ENCODE data around the gene SUCLG1.

The SUCLG1 gene

DNA sequence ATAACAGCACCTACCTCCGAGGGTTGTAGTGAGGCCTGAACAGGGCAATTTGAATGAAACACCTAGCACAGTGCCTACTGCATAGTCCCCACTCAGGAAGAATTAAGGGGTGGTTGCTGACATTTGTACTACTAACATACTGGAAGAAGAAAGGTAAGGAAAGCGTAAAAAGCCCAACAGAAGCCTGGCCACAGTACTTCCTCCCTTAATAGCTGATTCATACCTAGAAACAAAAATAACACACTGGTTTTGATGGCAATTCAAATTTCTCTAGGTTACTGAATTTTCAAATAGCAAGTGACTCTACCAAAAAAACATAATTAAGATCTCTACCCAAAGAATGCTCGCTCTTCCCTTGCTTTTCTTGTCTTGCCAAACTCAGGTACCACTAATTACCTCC, 16.2 kb downstream of the SUCLG1 start:
- no peak overlapping the region for H3K4me3 ChIP-seq (ENCODE audit: low read depth, low read length)
- TF ChIP-seq, protein P1, sequence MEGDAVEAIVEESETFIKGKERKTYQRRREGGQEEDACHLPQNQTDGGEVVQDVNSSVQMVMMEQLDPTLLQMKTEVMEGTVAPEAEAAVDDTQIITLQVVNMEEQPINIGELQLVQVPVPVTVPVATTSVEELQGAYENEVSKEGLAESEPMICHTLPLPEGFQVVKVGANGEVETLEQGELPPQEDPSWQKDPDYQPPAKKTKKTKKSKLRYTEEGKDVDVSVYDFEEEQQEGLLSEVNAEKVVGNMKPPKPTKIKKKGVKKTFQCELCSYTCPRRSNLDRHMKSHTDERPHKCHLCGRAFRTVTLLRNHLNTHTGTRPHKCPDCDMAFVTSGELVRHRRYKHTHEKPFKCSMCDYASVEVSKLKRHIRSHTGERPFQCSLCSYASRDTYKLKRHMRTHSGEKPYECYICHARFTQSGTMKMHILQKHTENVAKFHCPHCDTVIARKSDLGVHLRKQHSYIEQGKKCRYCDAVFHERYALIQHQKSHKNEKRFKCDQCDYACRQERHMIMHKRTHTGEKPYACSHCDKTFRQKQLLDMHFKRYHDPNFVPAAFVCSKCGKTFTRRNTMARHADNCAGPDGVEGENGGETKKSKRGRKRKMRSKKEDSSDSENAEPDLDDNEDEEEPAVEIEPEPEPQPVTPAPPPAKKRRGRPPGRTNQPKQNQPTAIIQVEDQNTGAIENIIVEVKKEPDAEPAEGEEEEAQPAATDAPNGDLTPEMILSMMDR (IDR thresholded peaks at IDR 0.05; ENCODE audit: low read depth, low read length) = no peak
- H3K27me3 ChIP-seq (ENCODE audit: insufficient read depth, low read depth, severe bottlenecking) = no peaks in the 10 kb centered on the region
- H3K9me3 ChIP-seq (ENCODE audit: severe bottlenecking) = no peaks in the 10 kb centered on the region
- H3K36me3 ChIP-seq = peaks cover 76% of the 10 kb centered on the region
- DNase-seq = no peak
- no peak overlapping the region for H3K27ac ChIP-seq

GRCh38 chr2:84441505-84441904, 17.6 kb downstream of the SUCLG1 start:
- no peak overlapping the region for H3K27ac ChIP-seq
- no peak overlapping the region for H3K4me3 ChIP-seq (ENCODE audit: low read depth, low read length)
- H3K9me3 ChIP-seq (ENCODE audit: severe bottlenecking) = no peaks in the 10 kb centered on the region
- H3K36me3 ChIP-seq = peaks cover 81% of the 10 kb centered on the region
- H3K27me3 ChIP-seq (ENCODE audit: insufficient read depth, low read depth, severe bottlenecking) = no peaks in the 10 kb centered on the region
- TF ChIP-seq, protein P1 (IDR thresholded peaks at IDR 0.05; ENCODE audit: low read depth, low read length) = no peak
- no peak for DNase-seq

GRCh38 chr2:84441036-84441435, 18.0 kb downstream of the SUCLG1 start:
- H3K36me3 ChIP-seq = peaks cover 81% of the 10 kb centered on the region
- TF ChIP-seq, protein P1 (IDR thresholded peaks at IDR 0.05; ENCODE audit: low read depth, low read length) = no peak

GRCh38 chr2:84435345-84436025, 23.6 kb downstream of the SUCLG1 start:
- no peaks in the 10 kb centered on the region for H3K9me3 ChIP-seq (ENCODE audit: severe bottlenecking)
- TF ChIP-seq, protein P1 (IDR thresholded peaks at IDR 0.05; ENCODE audit: low read depth, low read length) = no peak
- no peak for DNase-seq
- H3K36me3 ChIP-seq = peaks cover 93% of the 10 kb centered on the region
- H3K27ac ChIP-seq = no peak overlapping the region
- H3K4me3 ChIP-seq (ENCODE audit: low read depth, low read length) = no peak overlapping the region
- no peaks in the 10 kb centered on the region for H3K27me3 ChIP-seq (ENCODE audit: insufficient read depth, low read depth, severe bottlenecking)

More at GRCh38 chr2:84441036-84441435, 18.0 kb downstream of the SUCLG1 start:
- H3K27ac ChIP-seq = no peak overlapping the region
- H3K9me3 ChIP-seq (ENCODE audit: severe bottlenecking) = no peaks in the 10 kb centered on the region
- DNase-seq = no peak
- no peaks in the 10 kb centered on the region for H3K27me3 ChIP-seq (ENCODE audit: insufficient read depth, low read depth, severe bottlenecking)
- H3K4me3 ChIP-seq (ENCODE audit: low read depth, low read length) = no peak overlapping the region

DNA sequence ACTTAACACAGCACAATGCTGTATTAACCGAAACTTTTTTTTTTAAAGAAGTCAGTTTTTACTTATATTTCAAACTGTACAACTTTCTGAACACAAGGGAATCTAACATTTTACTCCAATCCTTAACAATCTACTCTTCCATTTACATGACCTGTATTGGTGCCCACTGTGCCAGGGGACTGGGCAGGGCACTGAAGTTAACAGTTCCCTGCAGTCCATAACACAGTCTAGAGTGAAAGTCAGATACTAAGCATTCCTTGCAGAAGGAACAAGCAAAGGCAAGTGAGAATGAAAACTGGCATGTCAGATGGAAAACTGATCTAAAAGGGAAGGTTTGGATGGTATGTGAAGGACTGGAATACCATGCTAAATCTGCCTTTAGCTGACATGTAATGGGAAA, 29.8 kb downstream of the SUCLG1 start:
- H3K9me3 ChIP-seq (ENCODE audit: severe bottlenecking) = no peaks in the 10 kb centered on the region
- no peak overlapping the region for H3K4me3 ChIP-seq (ENCODE audit: low read depth, low read length)
- TF ChIP-seq, protein P1 (IDR thresholded peaks at IDR 0.05; ENCODE audit: low read depth, low read length) = no peak
- no peaks in the 10 kb centered on the region for H3K27me3 ChIP-seq (ENCODE audit: insufficient read depth, low read depth, severe bottlenecking)
- DNase-seq = no peak
- H3K27ac ChIP-seq = no peak overlapping the region
- H3K36me3 ChIP-seq = peaks cover 69% of the 10 kb centered on the region
